HUES64 (cell line): ENCODE data around the gene SYCP2L.
"Not testable (repeated sequence)": the region's sequence is repeated elsewhere in the genome, so short reads cannot be mapped to it uniquely, and the experiment has no call there.

Source experiments
- H3K27ac ChIP-seq: 2 replicates; pipeline ENCODE4 v1.7.0; 2013; ENCODE audit warnings: low read depth, low read length, inconsistent platforms
- H3K27me3 ChIP-seq: 2 replicates; pipeline ENCODE4 v1.6.1; 2013; ENCODE audit warnings: mild to moderate bottlenecking, low read length; ENCODE audit not compliant: insufficient read depth
- H3K36me3 ChIP-seq: 2 replicates; pipeline ENCODE4 v1.6.1; 2013; ENCODE audit warnings: mild to moderate bottlenecking, low read length; ENCODE audit not compliant: insufficient read depth
- H3K4me1 ChIP-seq: 2 replicates; pipeline ENCODE4 v1.6.1; 2013; ENCODE audit warnings: mild to moderate bottlenecking, low read length, moderate library complexity; ENCODE audit not compliant: insufficient read depth
- H3K4me3 ChIP-seq: 2 replicates; pipeline ENCODE4 v1.5.1; 2013; ENCODE audit warnings: mild to moderate bottlenecking, low read length, moderate library complexity
- H3K9ac ChIP-seq: 2 replicates; pipeline ENCODE4 v1.6.1; 2013; ENCODE audit warnings: mild to moderate bottlenecking, low read depth, low read length
- H3K9me3 ChIP-seq: 2 replicates; pipeline ENCODE4 v1.6.1; 2013; ENCODE audit warnings: low read depth, low read length; ENCODE audit not compliant: insufficient read depth
- WGBS: fragments of 150-250, 120-280 bp; methylation state at CpG from one replicate; pipeline ENCODE4 v1.1.7; 2013; ENCODE audit warnings: missing lambda C conversion rate; 5-methylcytosine and 5-hydroxymethylcytosine counted together

The SYCP2L gene

GRCh38 chr6:10979603-10980002 lies 92.8 kb downstream of the SYCP2L start:
- no peaks in the 10 kb centered on the region for H3K9me3 ChIP-seq
- H3K27me3 ChIP-seq: no peaks in the 10 kb centered on the region
- H3K27ac ChIP-seq: no peak overlapping the region
- H3K4me3 ChIP-seq: no peak overlapping the region
- 78% methylated on average over 1 of the region's 1 CpG for WGBS
- 0 out of 2 replicates have a peak, but pooled peaks cover 3% of the 10 kb centered on the region for H3K4me1 ChIP-seq
- no peak overlapping the region for H3K9ac ChIP-seq
- no peaks in the 10 kb centered on the region for H3K36me3 ChIP-seq

- Histone ChIP-seq H3K27me3 (no peaks in the 10 kb centered on the region), H3K9me3 (no peaks in the 10 kb centered on the region), H3K27ac (no peak overlapping the region), H3K9ac (no peak overlapping the region), H3K36me3 (no peaks in the 10 kb centered on the region), H3K4me3 (no peak overlapping the region), H3K4me1 (0 out of 2 replicates have a peak, but pooled peaks cover 3% of the 10 kb centered on the region)
- 95% methylated on average over 1 of the region's 1 CpG for WGBS
Measured at GRCh38 chr6:10981409-10981808, 94.6 kb downstream of the SYCP2L start.

GRCh38 chr6:10984959-10985358 lies 98.1 kb downstream of the SYCP2L start:
- H3K4me1 ChIP-seq, H3K9ac ChIP-seq, H3K27ac ChIP-seq, H3K27me3 ChIP-seq, H3K4me3 ChIP-seq, H3K36me3 ChIP-seq, H3K9me3 ChIP-seq: not testable (repeated sequence)
- no CpG with 5 or more reads among the region's 2 CpGs for WGBS

- H3K36me3 ChIP-seq: no peaks in the 10 kb centered on the region
- 95% methylated on average over 15 of the region's 15 CpGs for WGBS
- no peaks in the 10 kb centered on the region for H3K4me1 ChIP-seq
- H3K9ac ChIP-seq: no peak overlapping the region
- H3K9me3 ChIP-seq: no peaks in the 10 kb centered on the region
- H3K27ac ChIP-seq: no peak overlapping the region
- no peaks in the 10 kb centered on the region for H3K27me3 ChIP-seq
- no peak overlapping the region for H3K4me3 ChIP-seq
Measured at GRCh38 chr6:10989587-10989986, 102.7 kb downstream of the SYCP2L start.

DNA sequence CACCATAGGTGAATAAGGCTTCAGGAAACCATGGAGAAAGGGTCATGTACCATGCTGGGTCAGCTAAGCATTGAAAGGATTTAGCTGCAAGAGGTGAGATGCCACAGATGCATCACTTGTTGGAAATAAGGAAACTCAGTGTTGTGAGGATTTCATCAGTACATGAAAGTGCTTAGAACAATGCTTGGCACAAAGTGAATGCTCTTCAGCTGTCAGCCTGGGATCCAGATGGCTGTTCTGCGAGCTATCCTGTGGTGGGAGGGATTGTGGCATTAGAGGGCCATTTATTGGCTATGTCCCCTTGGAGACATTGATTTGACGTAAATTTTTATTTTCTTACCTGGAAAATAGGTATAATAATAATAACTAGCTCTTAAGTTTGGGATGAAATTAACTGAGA lies 104.3 kb downstream of the SYCP2L start:
- no peak overlapping the region for H3K4me3 ChIP-seq
- no peak overlapping the region for H3K27ac ChIP-seq
- H3K27me3 ChIP-seq: no peaks in the 10 kb centered on the region
- peaks cover 12% of the 10 kb centered on the region for H3K4me1 ChIP-seq
- no peaks in the 10 kb centered on the region for H3K36me3 ChIP-seq
- H3K9me3 ChIP-seq: no peaks in the 10 kb centered on the region
- WGBS: 94% methylated on average over 1 of the region's 2 CpGs
- no peak overlapping the region for H3K9ac ChIP-seq

- H3K4me1 ChIP-seq: peaks cover 12% of the 10 kb centered on the region
- no peak overlapping the region for H3K9ac ChIP-seq
- no peaks in the 10 kb centered on the region for H3K9me3 ChIP-seq
- no peak overlapping the region for H3K4me3 ChIP-seq
- no peaks in the 10 kb centered on the region for H3K36me3 ChIP-seq
- H3K27me3 ChIP-seq: no peaks in the 10 kb centered on the region
- WGBS: 98% methylated on average over 6 of the region's 8 CpGs
- H3K27ac ChIP-seq: no peak overlapping the region
Measured at GRCh38 chr6:10993896-10994295, 107.0 kb downstream of the SYCP2L start.

GRCh38 chr6:10995114-10995707 lies 108.4 kb downstream of the SYCP2L start:
- Histone ChIP-seq H3K36me3 (no peaks in the 10 kb centered on the region), H3K4me3 (no peak overlapping the region), H3K27me3 (no peaks in the 10 kb centered on the region), H3K27ac (no peak overlapping the region), H3K4me1 (peaks cover 12% of the 10 kb centered on the region), H3K9me3 (no peaks in the 10 kb centered on the region), H3K9ac (no peak overlapping the region)
- 55% methylated on average over 4 of the region's 4 CpGs for WGBS

GRCh38 chr6:10999994-11000393 lies 113.1 kb downstream of the SYCP2L start:
- no peaks in the 10 kb centered on the region for H3K36me3 ChIP-seq
- 92% methylated on average over 2 of the region's 2 CpGs for WGBS
- no peaks in the 10 kb centered on the region for H3K9me3 ChIP-seq
- no peak overlapping the region for H3K27ac ChIP-seq
- no peak overlapping the region for H3K9ac ChIP-seq
- no peak overlapping the region for H3K4me3 ChIP-seq
- H3K4me1 ChIP-seq: peaks cover 9% of the 10 kb centered on the region
- no peaks in the 10 kb centered on the region for H3K27me3 ChIP-seq

GRCh38 chr6:11002176-11002575 lies 115.3 kb downstream of the SYCP2L start:
- no peaks in the 10 kb centered on the region for H3K36me3 ChIP-seq
- 93% methylated on average over 2 of the region's 2 CpGs for WGBS
- no peaks in the 10 kb centered on the region for H3K9me3 ChIP-seq
- no peak overlapping the region for H3K27ac ChIP-seq
- no peak overlapping the region for H3K9ac ChIP-seq
- H3K4me1 ChIP-seq: no peaks in the 10 kb centered on the region
- H3K27me3 ChIP-seq: no peaks in the 10 kb centered on the region
- no peak overlapping the region for H3K4me3 ChIP-seq

DNA sequence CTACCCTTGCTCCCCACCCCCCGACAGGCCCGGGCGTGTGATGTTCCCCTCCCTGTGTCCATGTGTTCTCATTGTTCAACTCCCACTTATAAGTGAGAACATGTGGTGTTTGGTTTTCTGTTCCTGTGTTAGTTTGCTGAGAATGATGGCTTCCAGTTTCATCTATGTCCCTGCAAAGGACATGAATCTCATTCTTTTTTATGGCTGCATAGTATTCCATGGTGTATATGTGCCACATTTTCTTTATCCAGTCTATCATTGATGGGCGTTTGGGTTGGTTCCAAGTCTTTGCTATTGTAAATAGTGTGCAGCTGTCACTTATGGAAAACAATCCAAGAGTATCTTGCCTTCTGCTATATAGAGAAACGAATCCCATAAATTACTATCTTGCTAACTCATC lies 116.4 kb downstream of the SYCP2L start:
- not testable (repeated sequence) for H3K4me3 ChIP-seq, H3K9me3 ChIP-seq, H3K27me3 ChIP-seq, H3K27ac ChIP-seq, H3K4me1 ChIP-seq, H3K9ac ChIP-seq, H3K36me3 ChIP-seq
- 95% methylated on average over 4 of the region's 5 CpGs for WGBS

- H3K4me3 ChIP-seq: no peak overlapping the region
- H3K9ac ChIP-seq: no peak overlapping the region
- no peak overlapping the region for H3K27ac ChIP-seq
- 76% methylated on average over 4 of the region's 4 CpGs for WGBS
- H3K36me3 ChIP-seq: no peaks in the 10 kb centered on the region
- no peaks in the 10 kb centered on the region for H3K27me3 ChIP-seq
- H3K9me3 ChIP-seq: no peaks in the 10 kb centered on the region
- H3K4me1 ChIP-seq: peaks cover 17% of the 10 kb centered on the region; the same call in 1 of the 2 replicates
Measured at GRCh38 chr6:11006061-11006460, 119.2 kb downstream of the SYCP2L start.
